ENCODE data around the gene LRIG3.
"Not testable (repeated sequence)": the region's sequence is repeated elsewhere in the genome, so short reads cannot be mapped to it uniquely, and the experiment has no call there.

Gene LRIG3

DNA sequence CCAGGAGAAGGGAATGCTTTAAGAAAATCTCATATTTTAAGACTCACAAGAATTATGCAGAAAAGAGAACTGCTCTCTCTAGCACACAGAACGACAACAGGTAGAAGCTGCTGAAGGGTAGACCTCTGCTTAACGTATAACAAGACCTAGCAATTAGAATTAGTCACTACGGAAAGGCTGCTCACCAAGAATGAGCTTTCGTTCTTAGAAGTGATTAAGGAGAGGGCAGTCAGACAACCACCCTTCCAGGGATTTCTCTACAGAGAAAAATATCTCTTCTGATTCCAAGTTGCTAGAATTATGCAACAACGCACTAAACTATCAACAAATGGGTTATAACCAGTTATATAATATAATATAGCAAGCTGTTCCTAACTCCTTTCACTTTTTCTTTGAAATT is 18.6 kb downstream of the LRIG3 start:
- DNase-seq (ENCODE audit: low read depth in 2 of 2): no peak

DNA sequence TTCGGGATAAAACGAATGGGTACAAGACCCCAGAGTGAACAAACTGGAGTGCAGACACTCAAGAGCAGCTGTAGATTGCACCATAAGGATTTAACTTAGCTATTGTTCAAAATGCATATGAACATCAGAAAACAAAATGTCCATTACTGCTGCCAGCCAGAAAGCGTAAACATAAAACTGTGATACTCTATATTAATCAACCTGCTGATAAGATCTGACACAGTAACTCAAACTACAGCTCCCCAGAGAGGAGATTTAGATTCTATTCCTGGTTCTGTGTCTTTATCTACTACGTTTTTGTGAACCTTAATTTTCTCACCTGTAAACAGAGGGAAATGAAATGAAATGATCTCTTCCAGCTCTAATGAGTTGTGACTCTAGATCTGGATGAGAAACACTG is 22.3 kb downstream of the LRIG3 start:
- no peak for DNase-seq (ENCODE audit: low read depth in 2 of 2)

DNA sequence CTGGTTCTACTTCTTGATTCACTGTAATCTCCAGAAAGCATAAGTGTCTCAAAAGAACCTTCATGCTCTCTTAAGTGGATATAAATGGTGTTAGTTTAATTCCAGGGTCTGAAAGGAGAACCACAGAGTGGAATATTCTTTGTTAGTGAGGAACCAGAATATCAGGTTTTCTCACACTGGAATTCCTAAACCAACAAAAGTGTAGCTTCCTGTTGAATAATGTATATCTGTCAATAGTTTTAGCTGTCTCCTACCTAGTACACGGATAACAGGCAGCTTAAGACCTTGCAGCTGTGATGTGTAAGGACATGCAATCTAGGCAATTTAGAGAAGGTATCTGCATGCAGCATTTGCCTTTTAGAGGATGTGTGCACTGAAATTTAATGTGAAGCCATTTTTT is 24.0 kb downstream of the LRIG3 start:
- no peak for DNase-seq (ENCODE audit: low read depth in 2 of 2)

DNA sequence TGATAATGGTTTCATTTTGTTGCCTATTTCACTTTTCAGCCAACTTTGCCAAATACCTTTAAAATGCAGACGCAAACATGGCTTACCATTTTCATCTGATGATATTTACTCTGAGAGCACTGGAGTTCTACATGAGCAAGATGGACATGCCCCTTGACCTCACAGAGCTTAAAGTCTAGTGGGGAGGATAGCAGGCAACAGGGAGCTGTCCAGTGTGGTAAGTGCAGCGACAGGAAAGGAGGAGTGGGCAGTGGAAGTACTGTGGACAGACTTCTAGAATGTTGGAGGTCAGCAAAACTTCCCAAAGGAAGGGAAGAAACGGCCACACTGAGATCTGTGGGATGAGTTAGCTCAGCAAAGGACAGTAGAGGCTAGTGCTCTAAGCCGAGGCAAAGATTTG is 25.3 kb downstream of the LRIG3 start:
- DNase-seq (ENCODE audit: low read depth in 2 of 2): no peak

DNA sequence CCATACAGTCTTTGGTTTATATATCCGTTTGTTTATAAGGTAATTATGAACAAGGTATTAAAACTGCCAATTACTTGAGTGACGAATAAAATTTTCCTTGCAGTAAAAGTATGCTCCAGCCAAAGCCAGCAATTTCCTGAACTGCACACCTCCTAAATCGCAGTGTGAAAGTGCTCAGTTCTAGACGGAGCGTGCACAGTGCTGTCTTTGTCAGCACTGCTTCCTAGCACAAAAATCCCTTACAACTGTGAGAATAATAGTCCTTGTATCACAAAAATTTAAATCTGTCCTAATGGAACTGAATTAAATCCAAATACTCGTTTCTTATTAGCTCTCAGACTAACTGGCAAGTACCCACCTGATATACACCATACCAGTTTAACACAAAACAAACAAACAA is 26.3 kb downstream of the LRIG3 start:
- no peak for DNase-seq (ENCODE audit: low read depth in 2 of 2)

DNA sequence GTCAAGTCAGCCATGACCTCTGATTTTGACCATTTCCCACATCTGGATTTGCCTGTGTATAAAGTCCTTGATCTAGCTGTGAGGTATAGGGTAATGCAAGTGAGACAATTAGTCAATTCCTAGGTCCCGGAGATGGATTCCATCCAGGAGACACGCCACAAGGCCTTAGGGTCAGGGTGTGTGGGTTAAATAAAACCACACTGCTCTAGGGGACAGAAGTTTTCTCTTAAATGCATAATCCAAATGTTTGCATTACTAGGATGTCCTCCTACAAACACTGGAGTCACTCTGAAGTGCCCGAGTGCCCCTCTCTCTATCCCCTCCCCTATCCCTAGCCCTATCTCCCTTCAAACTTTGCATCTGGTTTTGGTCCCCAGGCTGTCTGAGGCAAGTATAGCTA is 26.8 kb downstream of the LRIG3 start:
- no peak for DNase-seq (ENCODE audit: low read depth in 2 of 2)

DNA sequence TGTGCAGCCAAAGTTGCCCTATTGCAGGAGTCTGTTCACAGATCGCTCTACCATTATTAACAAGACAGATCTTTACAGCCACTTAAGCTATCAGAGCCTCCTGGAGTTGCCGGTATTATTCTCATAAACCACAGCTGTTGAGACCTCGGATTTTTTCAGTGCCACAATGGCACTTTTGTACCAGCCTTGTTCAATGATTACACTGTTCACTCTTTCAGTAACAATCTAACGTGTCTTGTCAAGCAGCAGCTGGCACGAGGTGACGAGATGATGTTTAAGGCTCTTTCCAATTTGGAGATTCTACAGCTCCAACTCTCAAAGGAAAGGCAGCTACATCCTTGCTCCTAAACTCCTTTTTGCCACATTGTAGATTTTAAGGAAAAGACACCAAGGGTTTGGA is 30.7 kb downstream of the LRIG3 start:
- DNase-seq (ENCODE audit: low read depth in 2 of 2): no peak

DNA sequence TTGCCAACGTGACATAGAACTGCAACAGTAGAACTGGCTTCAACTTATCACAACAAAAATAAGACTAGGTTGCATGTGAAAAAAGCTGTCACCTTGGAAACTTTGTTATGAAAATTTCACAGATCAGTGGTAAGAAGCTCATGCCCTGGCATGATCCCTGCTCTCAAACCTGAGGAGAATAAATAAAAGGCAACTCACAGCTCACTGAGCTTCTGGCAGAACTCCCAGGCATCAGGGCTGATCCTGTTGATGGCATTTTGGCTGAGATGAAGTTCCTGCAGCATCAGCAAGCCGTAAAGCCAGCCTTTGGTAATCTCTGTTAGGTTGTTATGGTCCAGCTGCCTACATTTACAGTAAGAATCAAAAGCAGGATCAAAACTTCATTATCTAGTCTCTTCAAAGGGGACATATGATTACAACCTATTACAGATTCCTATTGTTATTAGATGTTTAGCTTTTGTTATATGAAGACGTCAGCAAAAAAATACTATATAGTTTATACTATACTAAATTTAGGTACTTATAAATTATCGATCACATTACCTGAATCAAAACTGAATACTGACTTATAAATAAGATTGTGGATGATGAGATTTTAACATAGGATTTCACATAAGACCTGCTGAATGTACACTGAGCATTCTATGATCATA is 32.0 kb downstream of the LRIG3 start:
- no peak for DNase-seq (ENCODE audit: low read depth in 2 of 2)

DNA sequence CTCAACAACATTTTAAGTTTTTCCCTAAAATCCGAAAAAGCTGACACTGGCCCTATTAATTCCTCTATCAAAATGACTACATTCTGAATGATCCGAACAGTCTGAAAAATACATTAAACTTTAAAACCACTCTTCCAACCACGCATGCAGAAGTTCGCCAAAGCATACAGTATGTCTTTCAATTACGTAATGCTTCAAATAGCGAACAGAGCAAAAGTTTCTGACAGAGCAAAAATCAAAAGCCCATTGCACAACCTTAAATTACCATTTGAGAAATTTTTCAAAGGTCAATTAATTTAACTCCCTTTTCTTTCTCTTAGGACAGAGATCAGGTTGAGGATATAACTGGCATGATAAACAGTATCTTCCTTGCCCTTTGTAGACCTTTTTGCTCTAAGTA is 33.2 kb downstream of the LRIG3 start:
- DNase-seq (ENCODE audit: low read depth in 2 of 2): no peak

DNA sequence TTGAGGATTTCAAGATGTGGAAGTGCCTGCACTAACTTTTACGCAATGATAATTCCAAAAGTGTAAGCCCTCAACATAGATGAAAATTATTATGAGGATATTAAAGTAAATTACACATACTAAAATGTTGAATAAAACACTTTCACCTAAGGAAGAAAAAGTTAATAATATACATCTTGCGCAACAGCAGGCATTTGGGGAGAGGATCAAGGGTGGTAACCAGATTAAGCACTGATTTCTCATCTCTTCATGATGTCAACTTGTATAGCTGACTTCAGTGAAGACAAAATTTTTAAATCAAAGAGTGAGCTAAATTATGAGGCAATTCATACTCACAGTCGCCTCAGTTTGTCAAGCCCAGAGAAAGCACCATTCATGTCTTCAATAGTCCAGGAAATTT is 33.8 kb downstream of the LRIG3 start:
- DNase-seq (ENCODE audit: low read depth in 2 of 2): no peak

DNA sequence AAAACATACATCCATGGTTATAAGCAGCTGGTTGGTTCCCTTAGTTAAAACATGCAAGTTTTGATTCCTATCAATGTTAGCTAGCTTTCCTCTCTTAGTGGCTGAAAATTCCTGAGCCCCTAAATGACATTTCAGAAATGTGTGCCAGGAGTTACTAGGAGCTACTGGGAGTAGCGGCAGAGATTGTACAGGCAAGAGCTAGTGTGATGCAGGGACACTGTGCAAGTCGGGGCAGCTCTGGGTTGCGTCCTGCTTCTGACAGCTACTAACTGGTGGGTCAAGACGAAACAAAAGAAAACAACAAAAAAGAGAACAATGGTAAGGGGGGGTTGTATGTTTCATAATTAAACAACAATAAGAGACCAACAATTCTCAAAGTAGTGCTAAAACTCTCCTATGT is 35.4 kb downstream of the LRIG3 start:
- DNase-seq (ENCODE audit: low read depth in 2 of 2): no peak

DNA sequence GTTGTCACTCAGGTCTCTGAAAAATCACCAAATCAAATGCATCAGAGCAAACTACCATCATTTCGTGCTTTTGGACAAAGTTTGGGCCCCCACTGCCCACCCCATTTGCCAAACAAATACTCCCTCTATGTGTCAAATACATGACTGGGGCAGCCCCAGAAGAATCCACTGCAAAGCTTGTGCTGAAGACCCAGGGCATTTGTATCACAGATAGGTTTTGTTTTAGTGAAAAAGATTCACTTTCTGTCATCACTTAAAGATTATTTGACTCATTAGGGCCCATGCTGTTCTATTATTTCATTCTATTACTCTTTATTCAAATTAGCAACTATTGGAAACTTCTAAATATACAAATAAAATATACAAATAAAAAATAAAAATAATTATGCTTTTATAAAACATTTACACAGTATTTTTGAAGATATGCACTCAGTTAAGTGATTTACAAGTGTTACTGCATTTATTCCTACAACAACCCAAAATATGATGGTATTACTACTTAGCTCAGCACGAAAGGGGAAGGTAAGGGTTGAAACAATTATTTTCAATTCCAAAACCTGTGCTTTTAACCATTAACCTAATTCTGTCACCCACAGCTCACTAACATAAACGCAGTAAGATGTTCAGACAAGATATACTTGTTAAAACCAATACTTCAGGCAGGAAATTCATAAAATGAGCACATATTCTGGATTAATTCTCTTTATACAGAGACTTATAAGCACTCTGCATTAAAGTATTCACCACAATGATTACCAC is 36.5 kb downstream of the LRIG3 start:
- no peak for DNase-seq (ENCODE audit: low read depth in 2 of 2)

DNA sequence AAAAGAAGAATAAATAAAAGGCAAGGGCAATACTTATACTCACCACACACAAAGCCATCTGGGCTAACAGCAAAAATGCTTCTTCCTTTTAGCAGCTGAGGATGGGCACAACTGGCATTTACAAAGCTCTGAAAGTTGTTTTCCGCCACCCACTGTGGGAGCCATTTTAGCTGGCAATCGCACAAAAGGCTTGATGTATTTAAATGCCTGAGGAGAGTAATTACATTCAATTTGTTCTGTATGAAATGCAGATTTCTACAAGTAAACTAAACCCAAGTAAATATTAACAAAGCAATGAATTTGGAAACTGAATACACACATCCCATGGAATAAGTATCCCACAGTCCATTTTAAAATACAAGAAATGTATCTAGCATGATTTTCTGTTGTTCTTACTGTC is 37.5 kb downstream of the LRIG3 start:
- DNase-seq (ENCODE audit: low read depth in 2 of 2): no peak

DNA sequence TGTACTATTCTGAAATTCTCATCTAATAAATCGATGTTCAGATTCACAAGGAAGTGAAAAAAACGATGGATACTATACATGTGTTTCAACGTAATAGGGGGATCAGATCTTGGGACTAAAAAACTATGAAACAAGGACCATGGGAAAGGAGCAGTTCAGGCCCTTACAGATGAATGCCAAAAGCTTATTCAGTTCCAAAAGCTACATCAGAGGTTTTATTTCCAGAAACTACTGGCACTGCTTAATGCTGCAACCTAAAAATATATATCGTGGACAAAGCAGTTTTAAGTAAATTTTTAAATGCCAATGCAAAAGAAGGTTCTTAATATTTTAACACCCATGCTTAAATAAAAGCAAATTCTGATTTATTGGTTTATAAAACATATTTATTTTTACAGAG is 38.5 kb downstream of the LRIG3 start:
- DNase-seq (ENCODE audit: low read depth in 2 of 2): no peak

DNA sequence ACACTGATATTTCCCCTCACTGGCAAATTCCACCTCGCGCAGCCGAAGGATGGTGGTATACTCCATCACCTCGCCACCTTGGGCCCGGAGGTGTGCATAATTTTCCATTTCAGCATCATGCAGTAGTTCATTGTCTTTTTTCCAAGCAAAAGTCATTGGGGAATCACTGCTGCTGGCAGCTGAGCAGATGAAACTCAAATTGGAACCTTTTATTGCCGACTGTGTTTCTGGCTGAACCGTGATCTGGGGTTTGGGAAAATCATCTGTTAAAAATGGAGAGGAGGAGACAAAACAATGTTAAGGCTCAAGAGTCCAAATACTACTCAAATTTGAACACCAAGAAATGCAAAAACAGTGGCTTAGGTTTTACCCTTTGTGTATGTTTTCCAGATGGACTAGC is 39.7 kb downstream of the LRIG3 start:
- no peak for DNase-seq (ENCODE audit: low read depth in 2 of 2)

DNA sequence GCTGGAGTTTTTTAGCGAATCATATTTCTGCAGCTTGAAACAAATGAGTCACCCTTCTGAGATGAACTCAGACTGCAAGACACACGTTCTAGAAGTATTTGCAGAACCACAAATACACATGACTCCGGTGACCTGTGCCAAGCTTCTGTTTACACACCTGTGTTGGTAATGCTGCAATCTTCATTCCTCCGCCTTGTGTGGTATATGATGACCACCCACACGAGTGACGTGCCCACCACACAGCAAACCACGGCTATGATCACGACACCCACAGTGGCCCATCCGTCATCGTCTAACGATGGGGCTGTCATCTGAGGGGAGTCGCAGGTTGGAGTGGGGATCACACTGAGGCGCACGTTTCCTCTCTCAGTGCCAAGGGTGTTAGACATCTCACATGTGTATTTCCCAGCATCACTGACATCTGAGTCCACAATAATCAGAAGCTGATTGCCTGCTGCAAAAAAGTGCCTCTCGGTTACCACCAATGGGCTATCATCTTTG is 43.0 kb downstream of the LRIG3 start:
- no peak for DNase-seq (ENCODE audit: low read depth in 2 of 2)

DNA sequence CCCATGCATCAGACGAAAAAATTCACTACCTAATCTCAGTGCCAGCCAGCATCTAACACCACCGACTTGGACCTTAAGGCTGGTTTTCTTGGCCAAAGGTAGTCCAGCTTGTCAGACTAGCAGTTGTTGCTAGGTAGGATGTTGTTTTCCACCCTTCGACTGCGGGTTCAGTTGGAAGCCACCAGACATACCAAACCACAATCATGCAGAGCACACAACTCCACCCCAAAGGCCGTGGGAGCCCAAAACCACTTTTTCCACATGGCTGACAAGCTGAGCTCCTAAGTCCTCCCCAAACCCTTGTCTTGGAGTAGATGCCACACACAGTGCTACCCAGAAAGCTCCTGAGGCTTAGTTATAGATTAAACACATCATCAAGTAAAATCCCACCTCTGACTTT is 46.8 kb downstream of the LRIG3 start:
- DNase-seq (ENCODE audit: low read depth in 2 of 2): no peak

DNA sequence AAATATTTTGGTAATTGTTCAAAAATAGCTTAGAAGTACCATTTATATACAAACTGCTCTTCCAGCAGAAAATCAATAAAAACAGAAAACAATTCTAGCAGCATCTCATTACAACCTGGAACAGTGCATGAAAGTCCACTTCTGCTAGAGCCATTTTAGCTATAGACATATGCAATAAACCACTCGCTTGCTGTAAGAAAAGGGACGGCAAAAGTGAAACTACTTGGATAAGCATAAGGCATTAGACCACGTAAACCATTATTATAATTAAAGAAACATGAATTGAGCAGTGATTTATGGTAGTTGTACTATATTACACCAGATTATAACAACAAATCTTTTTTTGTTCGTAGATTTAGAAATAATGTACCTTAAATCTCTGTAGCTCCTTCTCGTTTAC is 48.7 kb downstream of the LRIG3 start:
- DNase-seq (ENCODE audit: low read depth in 2 of 2): no peak

DNA sequence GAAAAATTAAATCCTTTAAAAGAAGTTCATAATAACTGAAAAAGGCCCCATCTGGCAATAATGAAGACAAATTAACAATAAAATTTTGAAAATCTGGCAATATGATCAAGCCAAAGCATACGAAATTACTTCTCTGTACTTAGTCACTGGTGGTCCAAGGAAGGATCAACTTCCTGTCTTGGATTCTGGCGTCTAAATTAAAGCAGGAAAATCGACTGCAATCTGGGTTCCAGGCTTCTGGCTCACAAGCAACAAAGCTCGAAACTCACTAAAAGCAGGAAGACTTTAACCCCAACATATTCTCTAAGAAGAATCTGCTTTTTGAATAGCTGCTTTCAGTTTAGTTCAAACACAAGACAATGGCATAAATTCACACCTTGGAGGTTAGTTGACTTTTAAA is 49.7 kb downstream of the LRIG3 start:
- DNase-seq (ENCODE audit: low read depth in 2 of 2): no peak

DNA sequence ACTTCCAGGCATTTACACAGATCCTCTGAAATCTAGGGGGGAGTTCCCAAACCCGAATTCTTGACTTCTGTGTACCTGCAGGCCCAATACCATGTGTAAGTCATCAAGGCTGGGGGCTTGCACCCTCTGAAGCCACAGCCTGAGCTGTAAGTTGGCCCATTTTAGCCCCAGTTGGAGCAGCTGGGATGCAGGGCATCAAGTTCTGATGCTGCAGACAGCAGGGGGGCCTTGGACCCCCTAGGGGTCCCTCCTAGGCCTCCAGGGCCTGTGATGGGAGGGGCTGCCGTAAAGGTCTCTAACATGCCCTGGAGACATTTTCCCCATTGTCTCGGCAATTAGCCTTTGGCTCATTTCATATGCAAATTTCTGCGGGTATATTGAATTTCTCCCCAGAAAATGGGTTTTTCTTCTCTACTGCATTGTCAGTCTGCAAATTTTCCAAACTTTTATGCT is 59.5 kb downstream of the LRIG3 start:
- no peak for DNase-seq (ENCODE audit: low read depth in 2 of 2)

DNA sequence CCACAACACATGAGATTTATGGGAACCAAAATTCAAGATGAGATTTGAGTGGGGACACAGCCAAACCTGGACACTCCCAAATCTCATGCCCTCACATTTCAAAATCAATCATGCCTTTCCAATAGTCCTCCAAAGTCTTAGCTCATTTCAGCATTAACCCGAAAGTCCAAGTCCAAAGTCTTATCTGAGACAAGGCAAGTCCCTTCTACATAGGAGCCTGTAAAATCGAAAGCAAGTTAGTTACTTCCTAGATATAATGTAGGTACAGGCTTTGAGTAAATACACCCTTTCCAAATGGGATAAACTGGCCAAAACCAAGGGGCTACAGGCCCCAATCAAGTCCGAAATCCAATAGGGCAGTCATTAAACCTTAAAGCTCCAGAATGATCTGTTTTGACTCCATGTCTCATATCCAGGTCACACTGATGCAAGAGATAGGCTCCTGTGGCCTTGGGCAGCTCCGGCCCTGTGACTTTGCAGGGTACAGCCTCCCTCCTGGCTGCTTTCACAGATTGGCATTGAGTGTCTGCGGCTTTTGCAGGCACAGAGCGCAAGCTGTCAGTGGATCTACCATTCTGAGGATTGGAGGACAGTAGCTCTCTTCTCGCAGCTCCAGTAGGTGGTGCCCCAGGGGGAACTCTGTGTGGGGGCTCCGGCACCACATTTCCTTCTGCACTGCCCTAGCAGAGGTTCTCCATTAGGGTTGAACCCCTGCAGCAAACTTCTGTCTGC is 60.1 kb downstream of the LRIG3 start:
- no peak for DNase-seq (ENCODE audit: low read depth in 2 of 2)

DNA sequence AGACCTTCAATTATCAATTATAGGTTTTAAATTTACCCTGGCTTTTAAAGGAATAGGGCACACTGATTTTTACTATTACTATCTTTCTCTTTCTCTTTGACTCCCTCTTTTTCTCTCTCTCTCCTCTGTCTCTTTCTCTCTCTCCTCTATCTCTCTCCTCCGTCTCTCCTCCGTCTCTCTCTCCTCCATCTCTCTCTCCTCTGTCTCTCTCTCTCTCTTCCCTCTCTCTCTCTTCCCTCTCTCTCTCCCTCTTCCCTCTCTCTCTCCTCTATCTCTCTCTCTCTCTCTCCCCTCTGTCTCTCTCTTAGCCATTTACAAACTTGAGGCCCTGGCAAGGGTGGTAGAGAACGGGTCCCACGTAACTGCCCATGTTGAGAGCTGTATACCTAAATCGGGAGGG is 62.3 kb downstream of the LRIG3 start:
- no peak for DNase-seq (ENCODE audit: low read depth in 2 of 2)

DNA sequence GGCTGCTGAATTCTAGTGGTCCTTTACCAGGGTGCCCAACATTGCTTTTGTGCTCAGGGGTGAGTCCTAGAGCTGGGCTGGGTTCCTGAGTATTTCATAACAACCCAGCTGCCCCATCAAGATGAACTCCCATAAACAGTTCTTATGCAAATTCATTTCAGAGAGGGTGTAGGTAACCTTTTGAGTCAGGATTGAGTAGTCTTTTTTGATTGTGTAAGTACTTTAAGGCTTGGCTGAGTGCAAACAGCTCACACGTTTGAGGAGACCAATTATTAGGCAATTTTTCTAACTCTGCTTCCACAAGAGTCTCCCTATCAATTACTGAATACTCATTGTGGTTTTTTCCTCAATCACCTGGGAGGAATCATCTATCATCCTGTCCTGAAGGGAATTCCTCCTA is 63.1 kb downstream of the LRIG3 start:
- not testable (repeated sequence) for DNase-seq (ENCODE audit: low read depth in 2 of 2)

All from stimulated activated CD8-positive, alpha-beta memory T cell treated with anti-CD3 and anti-CD28 coated beads, Interleukin-2, amount 100 ng/mL, for 48 hours (primary cell).